ENCODE results near the gene CENPQ. TPM values are rescaled to one million over a fixed set of nuclear protein-coding genes. Genes with fewer than 3 reads are reported as not detected.

CENPQ gene
- total and polyA plus RNA-seq, 2 of the 8 experiments (the other 6 are each of a cell fraction or from before 2014, with no cell fraction given), result 9.4 to 19.6 TPM

DNA sequence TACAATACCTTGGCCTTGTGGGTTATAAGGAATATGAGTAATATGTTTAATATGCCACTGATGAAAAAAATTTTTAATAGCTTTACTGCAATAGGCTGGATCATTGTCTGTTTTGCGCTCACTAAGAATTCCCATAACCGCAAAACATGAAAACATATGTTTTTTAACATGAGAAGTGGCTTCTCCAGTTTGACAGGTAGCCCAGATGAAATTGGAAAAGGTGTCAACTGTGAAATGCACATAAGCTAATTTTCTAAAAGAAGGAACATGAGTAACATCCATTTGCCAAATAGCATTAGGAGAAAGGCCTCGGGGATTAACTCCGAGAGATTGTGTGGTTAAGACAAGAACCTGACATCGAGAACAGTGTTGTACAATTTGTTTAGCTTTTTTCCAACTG, 41.5 kb downstream of the CENPQ start (continued):
- TF ChIP-seq RAD21 (IDR thresholded peaks at IDR 0.05 in 1 of 2, conservative IDR thresholded peaks at IDR 0.05 in 1 of 2; ENCODE audit: low read depth in 2 of 2, low read length in 2 of 2) (no peak), MAFK (IDR thresholded peaks at IDR 0.05; ENCODE audit: low read depth, low read length) (no peak), TAF1 (IDR thresholded peaks at IDR 0.05; ENCODE audit: low read depth, low read length) (no peak)

Data from H1 (cell line).